Measurements from ENCODE around the gene KY.

The KY gene

DNA sequence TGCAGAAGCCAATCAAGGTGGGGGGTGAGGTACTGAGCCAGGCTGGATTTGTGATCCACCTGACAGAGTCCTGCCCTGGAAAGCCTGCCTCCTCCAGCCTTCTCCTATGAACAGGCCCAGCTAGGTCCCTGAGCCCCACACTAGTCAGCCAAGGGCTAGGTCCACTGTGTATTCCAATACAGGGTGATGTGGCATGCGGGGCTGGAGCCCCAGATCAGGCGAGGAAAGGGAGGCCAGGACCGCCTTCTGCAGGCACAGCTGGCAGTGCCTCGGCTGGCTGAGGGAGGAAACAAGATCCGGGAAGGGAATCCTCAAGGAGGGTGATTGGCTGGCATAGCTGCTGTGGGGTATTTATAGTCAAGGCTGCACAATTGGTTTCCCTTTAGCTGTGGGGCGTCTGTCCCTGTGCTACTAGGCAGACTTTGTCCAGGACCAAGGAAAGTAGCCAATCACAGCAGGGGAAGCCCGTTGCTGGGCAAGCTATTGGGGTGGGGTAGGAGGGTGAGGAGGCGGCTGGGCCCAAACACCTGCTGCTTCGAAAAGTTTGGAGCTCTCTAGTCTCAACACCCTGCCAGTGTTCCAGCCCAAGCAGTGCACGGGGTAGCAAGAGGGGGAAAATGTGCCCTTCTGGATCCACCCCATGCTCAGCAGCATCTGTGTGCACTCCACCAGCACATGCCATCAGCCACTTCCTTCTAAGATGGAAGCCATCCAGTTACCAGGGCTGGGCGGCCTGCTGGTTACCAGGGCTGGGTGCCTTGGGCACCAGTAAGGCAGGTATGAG, 5.9 kb downstream of the KY start:
- DNase-seq (ENCODE audit: low read depth in 2 of 2), result no peak

DNA sequence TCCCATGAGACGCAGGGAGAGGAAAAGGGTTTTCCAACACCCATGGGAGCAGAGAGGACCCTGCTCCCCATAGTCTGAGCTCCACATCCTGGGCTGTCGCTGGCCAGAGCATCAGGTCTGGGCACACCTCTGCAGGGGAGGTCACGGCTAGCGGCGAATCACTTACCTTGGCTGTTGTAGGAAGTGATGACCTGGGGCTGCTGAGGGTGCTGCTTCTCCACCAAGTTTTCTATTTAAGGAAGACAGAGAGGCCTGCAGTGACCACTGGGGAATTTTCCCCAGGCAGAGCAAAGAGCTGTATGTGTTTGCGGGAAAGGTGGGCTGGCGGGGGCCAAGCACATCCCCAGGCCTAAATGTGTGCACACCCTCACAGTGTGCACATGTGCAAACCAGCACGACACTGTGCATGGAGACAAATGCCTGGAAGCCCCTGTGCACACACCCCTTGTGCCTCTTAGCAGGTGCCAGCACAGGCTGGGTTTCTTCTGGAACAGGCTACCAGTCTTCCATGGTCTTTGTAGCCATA, 7.6 kb downstream of the KY start:
- no peak for DNase-seq (ENCODE audit: low read depth in 2 of 2)

- no peak for DNase-seq (ENCODE audit: low read depth in 2 of 2)
These were observed 8.2 kb downstream of the KY start for GRCh38 chr3:134642445-134643149.

DNA sequence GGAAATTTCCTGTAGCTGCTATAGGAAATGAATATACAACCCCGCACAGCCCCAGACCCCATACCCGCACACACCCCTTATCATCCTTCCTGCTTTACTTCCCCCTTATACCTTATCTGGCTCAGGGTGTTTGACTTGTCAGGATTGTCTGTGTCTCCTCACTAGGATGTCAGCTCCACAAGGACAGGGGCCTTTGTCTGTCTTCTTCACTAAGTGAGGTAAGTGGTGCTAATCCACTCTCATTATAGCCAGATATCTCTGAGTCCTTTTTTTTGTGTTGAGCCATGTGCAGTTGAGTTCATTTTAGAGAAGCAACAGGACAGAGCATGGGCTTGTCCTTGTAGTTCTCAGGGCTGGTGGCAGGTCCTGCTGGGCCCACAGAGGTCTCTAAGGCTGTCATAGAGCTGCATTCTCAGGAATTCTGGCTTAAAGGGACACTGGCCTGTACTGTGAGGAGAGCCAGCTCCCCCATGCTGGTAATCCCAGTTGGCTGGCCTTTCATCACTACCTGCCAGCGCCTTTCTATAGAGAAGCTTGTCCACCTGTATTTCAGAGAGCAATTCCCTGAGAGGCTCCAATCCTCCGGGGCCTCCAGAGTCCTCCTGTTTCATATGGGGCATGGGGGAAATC, 9.0 kb downstream of the KY start:
- no peak for DNase-seq (ENCODE audit: low read depth in 2 of 2)

GRCh38 chr3:134640872-134641470, 9.9 kb downstream of the KY start:
- no peak for DNase-seq (ENCODE audit: low read depth in 2 of 2)

DNA sequence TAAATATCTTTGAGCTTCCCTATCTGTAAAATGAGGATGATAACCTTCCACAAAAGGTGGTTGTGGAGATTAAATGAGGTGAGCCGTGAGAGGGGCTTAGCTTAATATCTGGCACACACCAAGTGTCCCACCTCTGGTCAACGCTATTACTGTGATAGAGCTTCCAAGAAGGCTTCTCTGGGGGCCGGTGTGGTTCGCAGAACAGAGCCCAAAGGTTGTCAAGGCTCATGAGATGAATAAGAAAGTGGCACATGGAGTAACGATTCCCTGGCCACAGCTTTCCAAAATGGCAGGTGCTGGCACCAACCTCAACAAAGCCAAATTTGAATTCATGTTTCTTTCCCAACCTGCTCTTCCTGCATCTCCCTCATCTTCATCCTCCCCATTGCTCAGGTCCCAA, 10.4 kb downstream of the KY start:
- DNase-seq (ENCODE audit: low read depth in 2 of 2), result no peak

- DNase-seq (ENCODE audit: low read depth in 2 of 2), result no peak
These were observed 12.3 kb downstream of the KY start for GRCh38 chr3:134638385-134639030.

- DNase-seq (ENCODE audit: low read depth in 2 of 2), result no peak
These were observed 14.4 kb downstream of the KY start for GRCh38 chr3:134636406-134636805.

GRCh38 chr3:134630506-134630905, 20.3 kb downstream of the KY start:
- DNase-seq (ENCODE audit: low read depth in 2 of 2), result no peak

- no peak for DNase-seq (ENCODE audit: low read depth in 2 of 2)
These were observed 21.9 kb downstream of the KY start for GRCh38 chr3:134628884-134629283.

- DNase-seq (ENCODE audit: low read depth in 2 of 2), result no peak
These were observed 23.0 kb downstream of the KY start for GRCh38 chr3:134627831-134628230.

DNA sequence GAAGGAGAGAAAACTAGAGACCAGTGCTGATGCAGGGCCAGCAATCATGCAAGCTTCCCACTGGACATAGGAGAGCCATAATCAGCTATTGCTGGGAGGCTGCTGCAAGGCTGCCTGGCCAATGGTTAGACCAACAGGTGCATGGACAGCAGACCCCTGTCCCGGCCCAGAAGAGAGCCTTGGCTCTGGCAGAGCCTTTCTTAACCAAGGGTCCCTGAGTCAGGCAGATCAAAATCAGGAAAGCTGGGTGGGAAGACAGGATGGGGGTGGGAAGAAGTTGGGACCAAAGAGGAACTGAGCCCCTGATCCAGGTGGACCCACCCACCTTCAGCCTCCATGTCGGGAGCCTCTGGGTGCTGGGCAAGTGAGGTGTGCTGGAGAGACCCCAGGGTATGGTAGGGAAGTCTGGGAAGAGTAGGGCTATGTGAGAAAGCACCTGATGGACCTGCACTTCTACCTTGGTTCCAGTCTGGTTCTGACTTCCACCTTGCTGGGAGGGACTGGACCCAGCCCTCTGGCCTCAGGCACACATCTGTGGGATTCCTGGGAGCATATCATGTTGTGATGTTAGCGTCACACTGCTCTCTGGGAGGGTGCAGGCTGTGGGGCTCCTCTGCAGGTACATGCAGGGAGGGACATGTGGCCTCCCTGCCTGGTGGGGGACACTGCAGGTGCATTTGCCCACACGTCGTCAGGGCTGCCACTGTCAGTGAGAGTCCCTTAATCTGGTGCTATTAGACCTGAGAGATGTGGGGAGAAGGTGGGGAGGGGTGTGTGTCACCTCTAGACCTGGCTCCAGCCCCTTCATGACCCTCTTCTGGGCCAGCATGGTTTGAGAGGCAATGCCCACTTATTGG, 24.7 kb downstream of the KY start:
- DNase-seq (ENCODE audit: low read depth in 2 of 2), result no peak

DNA sequence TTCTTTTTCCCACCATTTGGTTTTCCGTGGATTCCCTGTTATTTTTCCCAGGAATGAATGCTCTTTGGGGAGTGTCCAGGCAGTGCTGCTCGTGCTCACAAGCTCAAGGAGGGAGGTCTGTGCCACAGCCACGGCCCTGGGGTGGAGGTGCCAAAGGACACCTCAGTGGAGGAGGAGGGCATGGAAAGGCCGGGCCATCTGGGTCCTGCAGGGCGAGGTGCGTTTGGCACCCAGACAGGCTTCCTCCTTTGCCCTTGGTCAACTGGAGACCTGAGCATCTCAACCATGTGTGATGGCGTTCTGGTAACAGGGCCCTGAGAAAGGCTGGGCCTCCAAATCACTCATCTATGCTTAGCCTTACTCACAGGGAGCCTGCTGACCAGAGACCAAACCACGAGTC, 25.4 kb downstream of the KY start:
- no peak for DNase-seq (ENCODE audit: low read depth in 2 of 2)

- no peak for DNase-seq (ENCODE audit: low read depth in 2 of 2)
These were observed 26.1 kb downstream of the KY start for GRCh38 chr3:134624537-134625287.

DNA sequence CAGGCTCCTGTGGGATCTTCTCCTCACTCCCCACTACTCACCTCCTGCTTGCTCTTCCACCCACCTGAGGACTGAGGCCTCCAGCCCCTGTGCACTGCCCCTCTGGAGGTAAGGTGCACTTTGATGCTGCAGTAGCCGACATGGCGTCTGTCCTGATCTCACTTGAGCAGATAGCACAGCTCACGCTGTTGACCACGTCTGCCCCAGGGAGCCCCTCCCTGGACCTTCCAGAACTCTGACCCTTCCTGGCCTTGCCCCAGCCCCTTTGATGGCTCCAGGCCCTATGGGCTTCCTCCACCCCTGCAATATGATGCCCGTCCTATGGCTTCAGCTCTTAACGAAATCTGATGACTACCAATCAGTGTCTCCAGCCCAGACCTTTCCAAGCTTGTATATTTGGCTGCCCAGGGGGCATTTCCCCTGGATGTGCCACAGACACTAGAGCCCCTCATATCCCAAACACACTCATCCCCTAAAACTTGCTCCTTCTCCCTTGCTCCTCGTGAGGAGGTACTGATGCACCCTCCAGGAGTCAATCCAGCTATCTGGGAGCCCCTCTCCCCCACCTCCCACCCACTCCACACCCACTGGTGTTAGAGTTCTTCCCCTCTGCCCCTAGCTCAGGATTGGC, 27.1 kb downstream of the KY start:
- no peak for DNase-seq (ENCODE audit: low read depth in 2 of 2)

DNA sequence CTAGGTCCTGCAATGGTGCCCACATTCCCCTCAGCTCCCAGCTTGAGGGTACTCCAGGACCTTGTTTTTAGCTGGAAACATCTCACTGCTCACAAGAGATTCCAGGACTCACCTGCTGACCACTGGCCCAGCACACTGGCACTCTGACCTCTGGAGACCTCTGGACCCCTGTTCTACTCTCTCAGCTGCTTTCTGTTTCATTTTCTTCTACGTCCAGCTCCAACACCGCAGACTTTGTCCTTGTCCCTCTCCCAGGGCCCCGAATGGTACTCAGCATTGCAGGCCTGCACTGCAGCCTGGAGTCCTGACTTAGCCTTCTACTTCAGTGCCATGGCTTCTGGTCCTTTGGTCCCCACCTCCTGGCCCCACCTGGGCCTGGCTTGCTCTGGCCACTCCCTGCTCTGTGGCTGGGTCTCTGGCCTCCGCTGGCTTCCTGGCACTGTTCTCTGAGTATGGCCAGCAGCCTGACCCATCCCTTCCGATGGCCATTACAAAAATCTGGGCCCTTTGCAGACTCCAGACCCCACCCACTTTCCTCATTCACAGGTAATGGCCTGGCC, 27.9 kb downstream of the KY start:
- DNase-seq (ENCODE audit: low read depth in 2 of 2), result no peak

- DNase-seq (ENCODE audit: low read depth in 2 of 2), result no peak
These were observed 29.0 kb downstream of the KY start for GRCh38 chr3:134621854-134622253.

DNA sequence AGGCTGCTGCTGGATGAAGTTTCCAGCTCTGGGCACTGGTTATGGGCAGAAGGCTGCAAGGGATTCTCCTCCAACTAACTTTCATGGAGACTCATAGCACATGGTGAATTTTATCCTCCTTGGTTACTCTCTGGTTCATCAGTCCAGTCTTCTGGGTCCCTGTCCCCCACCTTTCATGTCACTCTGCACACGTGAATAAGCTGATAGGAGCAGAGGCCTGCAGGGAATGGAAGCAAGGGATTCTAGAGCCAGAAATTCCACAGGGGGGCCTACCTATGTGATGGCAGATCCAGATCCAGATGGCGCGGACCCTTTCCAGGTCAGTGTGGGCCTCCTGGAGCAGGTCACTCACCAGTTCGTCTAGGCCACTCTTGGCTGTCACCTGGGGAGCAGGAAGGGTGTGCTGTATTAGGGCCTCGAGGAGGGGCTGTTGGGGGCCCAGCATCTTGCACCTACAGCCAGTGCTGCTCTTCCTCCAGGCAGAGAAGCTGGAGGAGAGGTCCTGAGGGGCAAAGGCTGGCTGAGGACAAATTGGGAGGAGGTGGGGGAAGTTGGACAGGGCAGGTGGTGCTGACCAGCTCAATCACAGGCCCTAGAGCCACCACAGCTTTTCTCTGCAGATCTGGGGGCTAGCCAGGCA, 30.2 kb downstream of the KY start:
- DNase-seq (ENCODE audit: low read depth in 2 of 2), result no peak
